ENCODE results near the gene VPS51.
A peak's percentile ranks its signal among the peaks of the same experiment; 100 is the strongest.

VPS51 gene

GRCh38 chr11:65095427-65095826 is 587 bp upstream of the VPS51 start:
- no peak for TF ChIP-seq CTCF (IDR thresholded peaks at IDR 0.05; ENCODE audit: low read depth, low read length)
- H3K4me3 ChIP-seq (ENCODE audit: low read depth, low read length): peak overlapping the region; percentile 78

DNA sequence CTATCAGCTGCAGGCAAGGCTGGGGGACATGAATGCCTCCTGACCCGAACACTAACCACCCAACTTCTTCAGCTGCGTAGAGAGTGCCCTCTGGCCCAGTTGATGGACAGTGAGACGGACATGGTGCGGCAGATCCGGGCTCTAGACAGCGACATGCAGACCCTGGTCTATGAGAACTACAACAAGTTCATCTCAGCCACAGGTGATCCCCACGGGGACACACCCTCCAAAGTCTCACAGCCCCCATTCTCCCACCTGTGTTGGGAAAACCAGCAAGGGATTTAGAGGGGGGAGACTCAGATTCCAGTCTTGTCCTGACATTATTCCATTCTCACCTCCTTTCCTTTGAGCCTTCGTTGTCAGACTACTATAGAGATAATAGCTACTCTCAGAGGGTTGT is 912 bp downstream of the VPS51 start:
- H3K4me3 ChIP-seq (ENCODE audit: low read depth, low read length): peak overlapping the region; percentile 78
- no peak for TF ChIP-seq CTCF (IDR thresholded peaks at IDR 0.05; ENCODE audit: low read depth, low read length)

GRCh38 chr11:65100674-65101350 is 4.8 kb downstream of the VPS51 start:
- H3K4me3 ChIP-seq (ENCODE audit: low read depth, low read length): no peak overlapping the region
- TF ChIP-seq CTCF (IDR thresholded peaks at IDR 0.05; ENCODE audit: low read depth, low read length): no peak

- no peak for TF ChIP-seq CTCF (IDR thresholded peaks at IDR 0.05; ENCODE audit: low read depth, low read length)
- no peak overlapping the region for H3K4me3 ChIP-seq (ENCODE audit: low read depth, low read length)
These were observed 6.4 kb downstream of the VPS51 start for GRCh38 chr11:65102142-65103095.

DNA sequence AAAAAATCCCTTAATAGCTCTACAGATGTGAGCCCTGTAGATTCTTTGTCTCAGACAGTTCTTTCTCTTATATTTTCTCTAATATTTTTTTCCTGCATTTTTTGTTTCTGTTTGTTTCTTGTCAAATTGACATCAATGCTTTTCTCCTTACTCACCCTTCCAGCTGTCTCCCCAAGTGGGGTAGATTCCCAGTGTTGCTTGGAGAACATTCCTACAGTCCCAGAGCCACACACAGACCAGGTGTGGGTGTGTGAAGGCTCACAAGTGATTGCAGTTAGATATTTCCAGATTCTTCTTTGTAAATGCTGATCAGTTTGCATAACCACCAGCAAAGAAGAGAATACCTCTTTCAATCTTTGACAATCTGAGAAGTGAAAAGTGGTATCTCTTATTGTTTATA is 7.5 kb downstream of the VPS51 start:
- H3K4me3 ChIP-seq (ENCODE audit: low read depth, low read length): no peak overlapping the region
- no peak for TF ChIP-seq CTCF (IDR thresholded peaks at IDR 0.05; ENCODE audit: low read depth, low read length)

DNA sequence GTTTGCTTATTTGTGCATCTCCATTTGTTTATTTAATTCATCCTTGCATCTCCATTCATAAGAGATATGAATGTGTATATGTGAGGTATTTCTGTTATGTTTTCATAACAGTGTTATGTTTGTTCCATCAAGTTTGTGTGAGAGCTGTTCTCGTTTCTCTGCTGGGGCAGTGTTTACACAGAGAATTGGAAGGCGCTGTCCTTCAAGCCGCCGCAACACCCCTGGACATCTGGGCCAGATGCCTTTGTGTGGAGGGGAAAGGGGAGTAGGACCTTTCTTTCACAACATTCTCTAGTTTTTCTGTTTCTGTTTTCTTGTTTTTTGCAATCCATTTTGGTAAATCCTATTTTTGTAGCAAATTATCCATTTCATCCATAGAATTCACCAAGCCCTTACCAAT is 8.6 kb downstream of the VPS51 start:
- TF ChIP-seq CTCF (IDR thresholded peaks at IDR 0.05; ENCODE audit: low read depth, low read length): no peak
- H3K4me3 ChIP-seq (ENCODE audit: low read depth, low read length): no peak overlapping the region

DNA sequence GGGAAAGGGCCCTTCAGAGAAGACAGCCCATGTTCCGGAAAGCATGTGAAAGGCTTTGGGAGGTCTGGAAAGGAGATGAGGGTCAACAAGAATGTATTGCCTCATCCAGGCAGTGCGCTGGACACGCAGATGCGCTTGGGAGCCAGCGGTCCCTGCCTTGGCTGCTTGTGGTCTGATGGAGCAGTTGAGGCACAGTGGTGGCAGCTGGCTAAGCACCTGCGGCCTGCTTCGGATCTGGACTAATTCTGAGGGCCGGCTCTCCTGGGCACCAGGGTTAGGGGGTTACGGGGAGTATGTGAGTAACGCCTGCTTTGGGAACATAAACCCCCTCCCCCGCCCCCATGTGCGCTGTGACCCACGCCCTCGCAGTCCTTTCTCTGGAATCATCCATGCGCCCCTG is 11.1 kb downstream of the VPS51 start:
- no peak overlapping the region for H3K4me3 ChIP-seq (ENCODE audit: low read depth, low read length)
- no peak for TF ChIP-seq CTCF (IDR thresholded peaks at IDR 0.05; ENCODE audit: low read depth, low read length)

All from WI38 (cell line).